Endothelial cell of umbilical vein (primary cell): ENCODE measurements around the gene NGEF. TPM values are rescaled to one million over a fixed set of nuclear protein-coding genes. Genes with fewer than 3 reads are reported as not detected.

Experiments used
- BruUV-seq: library from RNA; stranded (reverse); fragments of 400-500 nt; replicated peaks from 2 replicates; lab custom pipeline; 2021; lab: Mats Ljungman, UMichigan
- CTCF ChIA-PET: fragments of 300-600, 350-600 bp; sonication (Branson Sonifier 250); formaldehyde crosslinking; loops from one replicate; lab custom pipeline; 2021; ENCODE audit warnings: antibody characterized with exemption, inconsistent platforms; lab: Charles Lee
- POLR2A ChIA-PET: fragments of 300-600, 350-600 bp; sonication (Branson Sonifier 250); formaldehyde crosslinking; loops from one replicate; lab custom pipeline; 2021; ENCODE audit warnings: antibody characterized with exemption, inconsistent platforms; lab: Charles Lee
- DNase-seq: peaks from one replicate; pipeline ENCODE4 v3.0.0-alpha.2; 2011; ENCODE audit warnings: low read depth, low spot score
- FAIRE-seq: peaks from 2 replicates; lab custom pipeline; 2011; peaks lifted over from hg19 to GRCh38; lab: Jason Lieb, UNC
- H2AFZ ChIP-seq: 2 replicates; pipeline ENCODE4 v1.6.0; 2012; ENCODE audit warnings: low read depth, low read length, control low read depth, inconsistent platforms
- H3K27ac ChIP-seq: 2 replicates; pipeline ENCODE4 v1.5.1; 2011; ENCODE audit warnings: low read depth, mild to moderate bottlenecking, control low read depth, low read length, moderate library complexity; ENCODE audit not compliant: insufficient read depth
- H3K27me3 ChIP-seq, 2 experiments: 2 replicates each; pipeline versions ENCODE4 v1.6.0 to v1.6.1; 2011; ENCODE audit warnings: low read length in 2 of 2, mixed read lengths in 1 of 2; ENCODE audit not compliant: control insufficient read depth in 2 of 2, insufficient read depth in 2 of 2
- H3K36me3 ChIP-seq, 2 experiments: 2 replicates in 1 of 2; 3 replicates in 1 of 2; pipeline ENCODE4 v1.5.1; 2011; ENCODE audit warnings: low read length in 2 of 2, mild to moderate bottlenecking in 1 of 2, moderate library complexity in 1 of 2; ENCODE audit not compliant: control insufficient read depth in 2 of 2, insufficient read depth in 2 of 2; ENCODE audit errors: extremely low read depth in 1 of 2
- H3K4me1 ChIP-seq: 3 replicates; pipeline ENCODE4 v1.5.1; 2011; ENCODE audit warnings: mild to moderate bottlenecking, low read length; ENCODE audit not compliant: control insufficient read depth, insufficient read depth; ENCODE audit errors: extremely low read depth
- H3K4me2 ChIP-seq: 2 replicates; pipeline ENCODE4 v1.6.1; 2011; ENCODE audit warnings: low read length, control low read depth, mixed read lengths; ENCODE audit not compliant: insufficient read depth
- H3K4me3 ChIP-seq, 3 experiments: fragments of 200-600 bp in 1 of 3; sonication (generic), shearing (Covaris generic) in 1 of 3; replicated peaks in 1 of 3; 2 replicates each; pipeline ENCODE4 v1.5.1; 2011 to 2016; ENCODE audit warnings: control low read depth in 3 of 3, low read length in 3 of 3, mild to moderate bottlenecking in 2 of 3, inconsistent platforms in 1 of 3, low read depth in 1 of 3, moderate library complexity in 1 of 3; ENCODE audit not compliant: insufficient read depth in 1 of 3
- H3K79me2 ChIP-seq: 2 replicates; pipeline ENCODE4 v1.6.0; 2012; ENCODE audit warnings: low read length, inconsistent platforms; ENCODE audit not compliant: control insufficient read depth, insufficient read depth
- H3K9ac ChIP-seq: replicated peaks from 2 replicates; pipeline ENCODE3; 2011; ENCODE audit warnings: low read length, control low read depth; ENCODE audit not compliant: insufficient read depth; ENCODE audit errors: extremely low read depth
- H3K9me1 ChIP-seq: replicated peaks from 3 replicates; pipeline ENCODE4 v1.6.0; 2011; ENCODE audit warnings: mild to moderate bottlenecking, low read length; ENCODE audit not compliant: control insufficient read depth, insufficient read depth; ENCODE audit errors: extremely low read depth
- H3K9me3 ChIP-seq: replicated peaks from 2 replicates; pipeline ENCODE4 v1.5.1; 2012; ENCODE audit warnings: low read length, inconsistent platforms; ENCODE audit not compliant: control insufficient read depth, insufficient read depth
- H4K20me1 ChIP-seq: replicated peaks from 2 replicates; pipeline ENCODE3; 2011; ENCODE audit warnings: mild to moderate bottlenecking, low read length; ENCODE audit not compliant: control insufficient read depth, insufficient read depth; ENCODE audit errors: extremely low read depth
- EZH2 ChIP-seq: IDR thresholded peaks from 2 replicates; pipeline ENCODE4 v1.6.1; 2012; ENCODE audit warnings: borderline replicate concordance, low read depth, mild to moderate bottlenecking, moderate library complexity, low read length, inconsistent platforms; ENCODE audit not compliant: severe bottlenecking
- FOS ChIP-seq: IDR thresholded peaks from 2 replicates; pipeline ENCODE4 v1.6.1; 2011; ENCODE audit warnings: mild to moderate bottlenecking, low read length, moderate library complexity, borderline replicate concordance; ENCODE audit not compliant: insufficient read depth
- GATA2 ChIP-seq: IDR thresholded peaks from 2 replicates; pipeline ENCODE4 v1.7.0; 2011; ENCODE audit warnings: low read depth, mild to moderate bottlenecking, moderate library complexity, mixed read lengths, low read length; ENCODE audit not compliant: insufficient read length, insufficient read depth
- JUN ChIP-seq: IDR thresholded peaks from 2 replicates; pipeline ENCODE4 v1.6.1; 2011; ENCODE audit warnings: borderline replicate concordance, low read depth; ENCODE audit not compliant: insufficient read length, insufficient read depth
- MYC ChIP-seq: IDR thresholded peaks from one replicate; pipeline ENCODE4 v1.6.1; 2011; ENCODE audit warnings: mild to moderate bottlenecking, low read depth, low read length
- POLR2A ChIP-seq: IDR thresholded peaks from 2 replicates; pipeline ENCODE4 v1.6.1; 2012; ENCODE audit warnings: low read depth, mild to moderate bottlenecking, control low read depth, low read length
- POLR2AphosphoS5 ChIP-seq: IDR thresholded peaks from 2 replicates; pipeline ENCODE4 v1.6.1; 2012; ENCODE audit warnings: low read depth, mild to moderate bottlenecking, control low read depth, low read length, moderate library complexity; ENCODE audit not compliant: insufficient read depth
- dilution Hi-C: fragments of 300-500 bp; cut with MboI; formaldehyde crosslinking; loops from one replicate; pipeline ENCODE4 v1.15.0; 2019; ENCODE audit warnings: low sequenced_read_pairs; ENCODE audit not compliant: extremely low pct_ligation_motif_present
- intact Hi-C: fragments of 100-400 bp; cut with micrococcal nuclease; formaldehyde crosslinking; loops from one replicate; pipeline ENCODE4 v1.10.0; 2022
- polyA plus RNA-seq, 4 experiments: library from polyadenylated mRNA; depleted of rRNA in 3 of 4; stranded (reverse) in 3 of 4; unstranded in 1 of 4; fragments of >200 nt; gene quantifications; 2 replicates each; pipeline versions ENCODE4 v1.2.1 to v1.2.3, GENCODE V29; 2011 to 2012; ENCODE audit warnings: missing spikeins in 1 of 4
- total RNA-seq: library from RNA; stranded (reverse); gene quantifications from 2 replicates; pipeline ENCODE4 v1.2.3, GENCODE V29; 2021
- TF ChIP-seq, protein P1 (sequence below), 2 donors: IDR thresholded peaks; 1 replicate in 1 of 2; 2 replicates in 1 of 2; pipeline ENCODE4 v1.5.1; 2011; ENCODE audit warnings: low read length in 2 of 2, mild to moderate bottlenecking in 2 of 2, moderate library complexity in 2 of 2, control low read depth in 1 of 2, inconsistent platforms in 1 of 2, low read depth in 1 of 2; ENCODE audit not compliant: insufficient read depth in 1 of 2; ENCODE audit errors: extremely low read depth in 1 of 2
- TF ChIP-seq, protein P2 (sequence below): IDR thresholded peaks from 2 replicates; pipeline ENCODE4 v1.6.1; 2011; ENCODE audit not compliant: insufficient read depth, insufficient read length

Gene NGEF
- total and polyA plus RNA-seq, 2 donors (not counting 3 experiments of a cell fraction or from before 2014, with no cell fraction given) = 0.22 to 0.41 TPM

DNA sequence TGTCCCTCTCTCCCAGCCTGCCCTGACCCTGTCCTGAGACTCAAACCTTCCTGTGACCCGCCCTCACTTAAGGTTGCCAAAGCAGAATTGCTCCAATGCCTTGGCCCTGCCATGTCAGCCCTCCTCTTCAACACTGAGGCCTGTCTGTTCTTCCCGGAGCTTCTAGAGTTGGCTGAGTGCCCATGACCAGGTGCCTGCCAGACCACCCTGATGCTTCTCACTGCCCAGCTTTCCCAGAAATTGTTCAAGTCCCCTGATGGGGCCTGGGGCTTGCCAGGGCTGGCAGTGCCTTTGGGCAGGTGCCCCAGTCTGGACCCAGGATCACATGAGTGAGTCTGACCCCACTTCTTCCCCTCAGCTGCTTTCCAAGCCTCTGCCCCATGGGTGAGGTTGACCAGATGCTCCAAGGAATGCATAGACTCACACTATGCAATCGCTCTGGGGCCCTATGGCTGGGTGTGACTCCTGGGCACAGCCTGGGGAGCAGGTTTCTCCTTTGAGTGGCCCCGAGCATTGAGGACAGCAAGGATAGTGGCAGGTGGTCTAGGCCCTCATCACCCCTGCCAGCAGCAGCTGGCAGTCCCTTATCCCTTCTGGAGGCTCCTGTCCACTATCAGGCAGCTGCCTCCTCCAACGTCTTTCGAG, 44.0 kb upstream of the NGEF start:
- ChIA-PET POLR2A (no interaction called here), CTCF (no interaction called here)
- TF ChIP-seq JUN = no peak
- no peak for TF ChIP-seq MYC
- TF ChIP-seq GATA2 = no peak
- TF ChIP-seq, protein P1, sequence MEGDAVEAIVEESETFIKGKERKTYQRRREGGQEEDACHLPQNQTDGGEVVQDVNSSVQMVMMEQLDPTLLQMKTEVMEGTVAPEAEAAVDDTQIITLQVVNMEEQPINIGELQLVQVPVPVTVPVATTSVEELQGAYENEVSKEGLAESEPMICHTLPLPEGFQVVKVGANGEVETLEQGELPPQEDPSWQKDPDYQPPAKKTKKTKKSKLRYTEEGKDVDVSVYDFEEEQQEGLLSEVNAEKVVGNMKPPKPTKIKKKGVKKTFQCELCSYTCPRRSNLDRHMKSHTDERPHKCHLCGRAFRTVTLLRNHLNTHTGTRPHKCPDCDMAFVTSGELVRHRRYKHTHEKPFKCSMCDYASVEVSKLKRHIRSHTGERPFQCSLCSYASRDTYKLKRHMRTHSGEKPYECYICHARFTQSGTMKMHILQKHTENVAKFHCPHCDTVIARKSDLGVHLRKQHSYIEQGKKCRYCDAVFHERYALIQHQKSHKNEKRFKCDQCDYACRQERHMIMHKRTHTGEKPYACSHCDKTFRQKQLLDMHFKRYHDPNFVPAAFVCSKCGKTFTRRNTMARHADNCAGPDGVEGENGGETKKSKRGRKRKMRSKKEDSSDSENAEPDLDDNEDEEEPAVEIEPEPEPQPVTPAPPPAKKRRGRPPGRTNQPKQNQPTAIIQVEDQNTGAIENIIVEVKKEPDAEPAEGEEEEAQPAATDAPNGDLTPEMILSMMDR (IDR thresholded peaks at IDR 0.05; ENCODE audit: extremely low read depth in 1 of 2, insufficient read depth in 1 of 2, low read depth in 1 of 2, low read length in 2 of 2) = no peak
- no peak for TF ChIP-seq POLR2A
- TF ChIP-seq, protein P2, sequence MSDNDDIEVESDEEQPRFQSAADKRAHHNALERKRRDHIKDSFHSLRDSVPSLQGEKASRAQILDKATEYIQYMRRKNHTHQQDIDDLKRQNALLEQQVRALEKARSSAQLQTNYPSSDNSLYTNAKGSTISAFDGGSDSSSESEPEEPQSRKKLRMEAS = no peak
- no peak for TF ChIP-seq FOS
- no peak for TF ChIP-seq EZH2
- no peak for TF ChIP-seq POLR2AphosphoS5
- DNase-seq (no peak), FAIRE-seq (no peak)
- no peak overlapping the region for H3K4me3 ChIP-seq
- H3K27me3 ChIP-seq = no peaks in the 10 kb centered on the region
- no peaks in the 10 kb centered on the region for H3K36me3 ChIP-seq
- H3K4me2 ChIP-seq = no peak overlapping the region
- H2AFZ ChIP-seq = no peak overlapping the region
- dilution Hi-C loops (no loop called here), intact Hi-C loops (loop anchor here (10.0 kb wide), 2 partner anchors 172 to 452 kb away; no protein-coding TSS in a partner anchor)
- no peak overlapping the region for H3K9ac ChIP-seq
- H4K20me1 ChIP-seq = no peaks in the 10 kb centered on the region
- H3K4me1 ChIP-seq = peaks cover 24% of the 10 kb centered on the region
- BruUV-seq = no TSS peak
- peaks cover 17% of the 10 kb centered on the region for H3K79me2 ChIP-seq
- no peak overlapping the region for H3K27ac ChIP-seq
- no peaks in the 10 kb centered on the region for H3K9me1 ChIP-seq
- H3K9me3 ChIP-seq = no peaks in the 10 kb centered on the region
